Astrocyte of the cerebellum (primary cell): ENCODE results near the gene TRHDE.
A peak's percentile ranks its signal among the peaks of the same experiment; 100 is the strongest.

Experiments used
- DNase-seq: peaks from one replicate; pipeline ENCODE4 v3.0.0-alpha.2; 2011; ENCODE audit warnings: low read depth
- H3K4me3 ChIP-seq: 2 replicates; pipeline ENCODE4 v1.5.1; 2011; ENCODE audit warnings: mild to moderate bottlenecking, low read depth, low read length, moderate library complexity
- CTCF ChIP-seq: IDR thresholded peaks from 2 replicates; pipeline ENCODE4 v1.5.1; 2012; ENCODE audit warnings: low read length, low read depth, moderate library complexity, mild to moderate bottlenecking; ENCODE audit errors: missing control alignments
- in situ Hi-C: cut with HindIII; loops from 2 replicates; pipeline ENCODE4 v1.10.0; 2017; ENCODE audit warnings: low sequenced_read_pairs

TRHDE gene

GRCh38 chr12:72241552-72241951 is 30.6 kb upstream of the TRHDE start:
- no peak for DNase-seq
- no peak for TF ChIP-seq CTCF
- in situ Hi-C loops: no loop called here
- no peak overlapping the region for H3K4me3 ChIP-seq

- in situ Hi-C loops: no loop called here
- H3K4me3 ChIP-seq: no peak overlapping the region
- DNase-seq: no peak
- no peak for TF ChIP-seq CTCF
These were observed 29.2 kb upstream of the TRHDE start for GRCh38 chr12:72242946-72243345.

GRCh38 chr12:72246370-72246769 is 25.8 kb upstream of the TRHDE start:
- no peak for DNase-seq
- H3K4me3 ChIP-seq: no peak overlapping the region
- in situ Hi-C loops: no loop called here
- TF ChIP-seq CTCF: no peak

DNA sequence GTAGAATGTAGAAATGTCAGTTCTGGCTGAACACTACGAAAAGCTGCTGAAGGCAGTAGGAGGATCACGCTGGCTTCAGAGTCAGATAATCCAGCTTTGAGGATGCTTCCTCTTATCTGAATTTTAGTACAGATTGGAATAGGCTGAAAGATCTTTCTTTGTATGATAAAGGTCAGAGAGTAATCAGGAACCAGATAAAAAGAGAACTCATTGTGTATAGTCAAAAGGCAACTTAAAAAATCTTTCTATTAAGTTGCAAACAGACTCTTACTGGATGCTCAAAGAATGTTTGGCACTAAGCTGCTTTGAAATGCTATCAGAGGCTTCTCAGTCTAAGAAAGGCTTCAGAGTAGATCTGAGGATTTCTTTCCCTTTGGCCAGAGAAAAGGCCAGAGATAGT is 21.8 kb upstream of the TRHDE start:
- no peak for DNase-seq
- no peak overlapping the region for H3K4me3 ChIP-seq
- TF ChIP-seq CTCF: no peak
- in situ Hi-C loops: no loop called here

DNA sequence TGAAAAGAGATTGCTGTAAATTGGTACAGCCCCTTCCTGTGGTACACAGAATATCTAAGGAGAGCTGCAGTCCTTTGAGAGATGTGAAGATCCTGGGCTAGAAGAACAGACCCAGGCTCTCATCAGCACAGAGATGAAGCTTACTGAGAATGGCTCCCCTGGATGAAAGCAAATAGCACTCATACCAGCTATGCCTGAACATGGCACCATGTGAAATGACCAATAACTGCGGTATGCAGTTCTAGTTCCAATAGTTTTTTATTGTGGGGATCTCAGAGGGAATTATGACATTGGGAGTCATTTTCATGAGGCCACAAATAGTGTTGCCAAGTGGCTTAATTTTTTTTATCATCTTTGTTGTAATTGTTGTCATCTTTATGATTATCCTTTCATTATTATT is 15.4 kb upstream of the TRHDE start:
- DNase-seq: no peak
- in situ Hi-C loops: no loop called here
- no peak overlapping the region for H3K4me3 ChIP-seq
- no peak for TF ChIP-seq CTCF

DNA sequence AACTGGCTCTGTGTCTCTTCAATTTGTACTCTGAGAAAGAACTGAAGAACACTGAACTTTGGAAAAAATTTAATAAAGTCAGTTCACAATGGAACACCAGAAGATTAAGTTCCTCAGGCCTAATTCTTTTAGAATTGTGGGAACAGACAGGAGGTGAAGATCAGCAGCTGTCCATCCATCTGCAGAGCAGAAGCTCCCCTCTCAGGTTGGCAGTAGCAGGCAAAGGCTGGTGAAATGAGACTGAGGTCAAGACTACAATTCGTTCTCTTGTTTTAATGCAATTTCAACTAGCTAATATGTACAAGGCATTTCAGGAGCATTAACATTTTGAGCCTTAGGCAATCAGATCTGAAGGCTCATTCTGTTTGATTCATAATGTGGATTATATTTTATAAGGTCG is 10.3 kb upstream of the TRHDE start:
- no peak overlapping the region for H3K4me3 ChIP-seq
- in situ Hi-C loops: no loop called here
- no peak for TF ChIP-seq CTCF
- no peak for DNase-seq

DNA sequence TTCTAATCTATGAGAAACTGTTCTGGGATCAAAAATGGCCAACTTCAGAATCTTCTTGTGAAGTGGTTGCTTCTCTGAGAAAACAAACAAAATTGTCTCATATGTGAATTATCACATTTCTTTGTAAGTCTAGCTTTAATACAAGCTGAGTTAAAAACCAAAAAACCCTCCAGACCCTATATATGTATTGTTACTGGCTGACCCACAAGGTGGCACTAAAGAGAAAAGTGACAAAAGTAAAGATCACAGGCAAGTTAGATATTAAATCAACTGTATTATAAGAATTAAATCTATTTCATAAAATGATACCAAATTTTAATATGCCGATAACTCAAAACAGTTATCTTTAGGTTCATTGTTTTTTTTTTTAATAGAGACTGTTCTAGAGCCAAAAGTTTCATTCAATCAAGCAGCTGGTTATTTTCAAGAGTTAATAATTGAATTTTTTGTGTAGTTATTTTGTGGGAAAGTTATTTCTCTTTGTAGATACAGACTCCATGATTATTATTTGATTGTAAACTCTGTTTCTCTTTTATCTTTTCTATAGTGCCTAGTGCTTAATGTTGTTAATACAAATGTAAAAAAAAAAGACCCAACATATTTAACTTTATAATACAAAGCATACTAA is 7.5 kb upstream of the TRHDE start:
- in situ Hi-C loops: no loop called here
- no peak for DNase-seq
- H3K4me3 ChIP-seq: no peak overlapping the region
- TF ChIP-seq CTCF: peak; percentile 44
